ENCODE results near the gene KCNB1.
"Not testable (repeated sequence)": the region's sequence is repeated elsewhere in the genome, so short reads cannot be mapped to it uniquely, and the experiment has no call there.

Gene KCNB1

GRCh38 chr20:49323622-49324238 lies 158.7 kb downstream of the KCNB1 start:
- DNase-seq (ENCODE audit: low read depth in 2 of 2) = no peak

DNA sequence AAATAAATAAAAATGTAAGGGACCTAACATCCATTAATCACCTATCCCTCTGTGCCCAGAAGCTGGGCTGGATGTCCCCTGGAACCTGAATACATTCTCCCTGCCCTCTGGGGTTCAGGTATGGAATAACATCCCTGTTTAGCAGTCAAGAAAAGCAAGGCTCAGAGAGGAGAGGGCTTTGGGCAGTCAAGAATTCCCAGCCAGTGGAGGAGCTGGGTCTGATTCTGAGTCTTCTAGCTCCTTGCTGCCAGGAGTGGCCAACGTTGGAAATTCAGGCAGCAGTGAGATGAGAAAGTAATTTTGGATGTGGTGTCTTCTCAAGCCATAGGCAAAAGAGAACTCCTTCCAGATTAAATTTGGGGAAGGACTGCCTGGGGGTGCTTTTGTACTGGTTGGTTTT lies 162.0 kb downstream of the KCNB1 start:
- no peak for DNase-seq (ENCODE audit: low read depth in 2 of 2)

GRCh38 chr20:49319208-49319809 lies 163.2 kb downstream of the KCNB1 start:
- DNase-seq (ENCODE audit: low read depth in 2 of 2) = no peak

GRCh38 chr20:49318430-49319207 lies 163.8 kb downstream of the KCNB1 start:
- no peak for DNase-seq (ENCODE audit: low read depth in 2 of 2)

DNA sequence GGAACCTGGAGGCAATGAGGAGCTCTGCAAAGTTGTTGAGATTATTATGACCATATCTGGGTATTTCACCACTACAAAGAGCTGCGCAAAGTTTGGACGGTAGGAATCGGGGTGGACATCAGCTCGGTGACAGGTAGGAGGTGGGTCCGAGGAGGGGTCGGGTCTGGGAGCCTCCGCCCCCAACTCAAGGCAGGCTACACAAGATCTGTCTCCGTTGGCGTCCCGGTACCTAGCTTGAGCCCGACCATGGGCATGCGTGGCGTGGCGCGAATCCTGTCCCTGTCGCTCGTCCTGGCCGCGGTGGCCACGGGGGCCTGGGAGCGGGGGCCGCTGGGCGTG lies 164.4 kb downstream of the KCNB1 start:
- DNase-seq (ENCODE audit: low read depth in 2 of 2) = no peak

- DNase-seq (ENCODE audit: low read depth in 2 of 2) = no peak
Observed at GRCh38 chr20:49316704-49317103, 165.8 kb downstream of the KCNB1 start.

- DNase-seq (ENCODE audit: low read depth in 2 of 2) = no peak
Observed at GRCh38 chr20:49315580-49315979, 166.9 kb downstream of the KCNB1 start.

- not testable (repeated sequence) for DNase-seq (ENCODE audit: low read depth in 2 of 2)
Observed at GRCh38 chr20:49314052-49314451, 168.4 kb downstream of the KCNB1 start.
